GM18867 (cell line): ENCODE measurements around the gene NR1H4.
"Not testable (repeated sequence)": the region's sequence is repeated elsewhere in the genome, so short reads cannot be mapped to it uniquely, and the experiment has no call there.

Source experiments
- ATAC-seq: cut with Tn5 transposase; IDR thresholded peaks from one replicate; pipeline ENCODE4 v1.9.1; 2021; ENCODE audit warnings: mild to moderate bottlenecking, moderate library complexity; ENCODE audit not compliant: unreplicated experiment

Gene NR1H4

GRCh38 chr12:100472325-100472724 is 1.3 kb upstream of the NR1H4 start:
- ATAC-seq, result no peak

GRCh38 chr12:100473050-100473715 is 483 bp upstream of the NR1H4 start:
- no peak for ATAC-seq

- no peak for ATAC-seq
Measured at GRCh38 chr12:100474617-100475016, 951 bp downstream of the NR1H4 start.

- ATAC-seq, result no peak
Measured at GRCh38 chr12:100476013-100476751, 2.5 kb downstream of the NR1H4 start.

GRCh38 chr12:100481021-100481420 is 7.4 kb downstream of the NR1H4 start:
- no peak for ATAC-seq

GRCh38 chr12:100484183-100484886 is 10.7 kb downstream of the NR1H4 start:
- ATAC-seq, result no peak

GRCh38 chr12:100484891-100485471 is 11.3 kb downstream of the NR1H4 start:
- no peak for ATAC-seq

GRCh38 chr12:100485983-100486382 is 12.3 kb downstream of the NR1H4 start:
- no peak for ATAC-seq

- ATAC-seq, result no peak
Measured at GRCh38 chr12:100489251-100489820, 15.7 kb downstream of the NR1H4 start.

- no peak for ATAC-seq
Measured at GRCh38 chr12:100490056-100490455, 16.4 kb downstream of the NR1H4 start.

- ATAC-seq, result no peak
Measured at GRCh38 chr12:100491104-100491503, 17.4 kb downstream of the NR1H4 start.

GRCh38 chr12:100493396-100494012 is 19.8 kb downstream of the NR1H4 start:
- no peak for ATAC-seq

GRCh38 chr12:100494026-100494425 is 20.4 kb downstream of the NR1H4 start:
- no peak for ATAC-seq

- no peak for ATAC-seq
Measured at GRCh38 chr12:100494538-100494937, 20.9 kb downstream of the NR1H4 start.

GRCh38 chr12:100497105-100497795 is 23.6 kb downstream of the NR1H4 start:
- no peak for ATAC-seq

- no peak for ATAC-seq
Measured at GRCh38 chr12:100498141-100498540, 24.5 kb downstream of the NR1H4 start.

GRCh38 chr12:100499416-100499815 is 25.8 kb downstream of the NR1H4 start:
- ATAC-seq, result no peak

- ATAC-seq, result not testable (repeated sequence)
Measured at GRCh38 chr12:100502718-100503117, 29.1 kb downstream of the NR1H4 start.

- ATAC-seq, result no peak
Measured at GRCh38 chr12:100503228-100503628, 29.6 kb downstream of the NR1H4 start.

GRCh38 chr12:100504804-100505203 is 31.1 kb downstream of the NR1H4 start:
- no peak for ATAC-seq
